HepG2 (cell line): ENCODE measurements around the gene NCF4. TPM values are rescaled to one million over a fixed set of nuclear protein-coding genes. Genes with fewer than 3 reads are reported as not detected.
A peak's percentile ranks its signal among the peaks of the same experiment; 100 is the strongest.

Experiments used
- HNRNPLL ChIP-seq: fragments of 200-400 bp; formaldehyde crosslinking; IDR thresholded peaks from 2 replicates; pipeline ENCODE4 v1.6.1; 2017; ENCODE audit warnings: mild to moderate bottlenecking, low read depth, low read length; ENCODE audit not compliant: poor library complexity, severe bottlenecking
- HOXA9 ChIP-seq: sonication (generic); formaldehyde crosslinking; IDR thresholded peaks from 2 replicates; pipeline ENCODE4 v1.8.1; 2022; ENCODE audit warnings: missing genetic modification reagents, mild to moderate bottlenecking, moderate library complexity, borderline replicate concordance
- KDM5B ChIP-seq: sonication (generic); formaldehyde crosslinking; IDR thresholded peaks from 2 replicates; pipeline ENCODE4 v1.4.0; 2020; ENCODE audit warnings: missing genetic modification reagents, mild to moderate bottlenecking, borderline replicate concordance
- KLF6 ChIP-seq: IDR thresholded peaks from 2 replicates; pipeline ENCODE4 v1.8.0; 2016; ENCODE audit warnings: missing biosample characterization, missing genetic modification reagents
- PRMT3 ChIP-seq: sonication (generic); formaldehyde crosslinking; IDR thresholded peaks from 2 replicates; pipeline ENCODE4 v1.8.1; 2022; ENCODE audit warnings: low read depth, mild to moderate bottlenecking, moderate library complexity, missing genetic modification reagents, borderline replicate concordance
- SAP130 ChIP-seq: IDR thresholded peaks from 2 replicates; pipeline ENCODE4 v1.6.1; 2016; ENCODE audit warnings: low read depth
- SMARCC2 ChIP-seq: fragments of 450-650 bp; IDR thresholded peaks from 2 replicates; pipeline ENCODE4 v1.6.1; 2017; ENCODE audit warnings: antibody characterized with exemption, mild to moderate bottlenecking
- TCF12 ChIP-seq, 2 experiments: fragments of 450-650 bp in 1 of 2; sonication (generic) in 1 of 2; formaldehyde crosslinking in 1 of 2; IDR thresholded peaks; 2 replicates each; pipeline versions ENCODE4 v1.6.1 to v1.8.0; 2017 to 2022; ENCODE audit warnings: antibody characterized with exemption in 1 of 2, mild to moderate bottlenecking in 1 of 2, missing genetic modification reagents in 1 of 2, moderate library complexity in 1 of 2
- ZNF263 ChIP-seq: sonication (generic); formaldehyde crosslinking; IDR thresholded peaks from 2 replicates; pipeline ENCODE4 v1.4.0; 2020; ENCODE audit warnings: missing genetic modification reagents
- ZNF629 ChIP-seq: sonication (generic); formaldehyde crosslinking; conservative IDR thresholded peaks from 2 replicates; pipeline ENCODE4 v1.5.0; 2020; ENCODE audit warnings: missing genetic modification reagents
- ZNF672 ChIP-seq: sonication (generic); formaldehyde crosslinking; IDR thresholded peaks from 2 replicates; pipeline ENCODE4 v1.8.1; 2022; ENCODE audit warnings: missing genetic modification reagents
- ZNF703 ChIP-seq: sonication (generic); formaldehyde crosslinking; IDR thresholded peaks from 2 replicates; pipeline ENCODE4 v1.5.1; 2020; ENCODE audit warnings: missing genetic modification reagents, mild to moderate bottlenecking, moderate library complexity, borderline replicate concordance
- ZNF724P ChIP-seq: sonication (generic); formaldehyde crosslinking; IDR thresholded peaks from 2 replicates; pipeline ENCODE4 v1.8.0; 2022; ENCODE audit warnings: missing genetic modification reagents, borderline replicate concordance
- ZNF75D ChIP-seq: sonication (generic); formaldehyde crosslinking; IDR thresholded peaks from 2 replicates; pipeline ENCODE4 v1.8.1; 2023; ENCODE audit warnings: missing genetic modification reagents, mild to moderate bottlenecking, borderline replicate concordance
- polyA plus RNA-seq, 8 experiments: library from polyadenylated mRNA; depleted of rRNA in 3 of 8; stranded (reverse) in 7 of 8; unstranded in 1 of 8; fragments of >200 nt; fragmentation: Illumina TruSeq in 4 of 8; extraction: Trizol in 4 of 8; gene quantifications; 2 replicates each; pipeline versions ENCODE4 v1.2.1 to v1.2.3, GENCODE V29; 2011 to 2016; ENCODE audit warnings: low read depth in 4 of 8, missing spikeins in 1 of 8, mixed read lengths in 1 of 8; ENCODE audit not compliant: insufficient read depth in 1 of 8
- total RNA-seq, 5 experiments: library from RNA; depleted of rRNA; stranded (reverse); fragments of >200 nt; fragmentation: Illumina TruSeq; extraction: Trizol; gene quantifications; 2 replicates each; pipeline ENCODE4 v1.2.3, GENCODE V29; 2016; ENCODE audit warnings: low read depth in 1 of 5
- TF ChIP-seq, protein P1 (sequence below): sonication (generic); formaldehyde crosslinking; IDR thresholded peaks from 2 replicates; pipeline ENCODE4 v1.5.0; 2020; ENCODE audit warnings: missing genetic modification reagents, mild to moderate bottlenecking, borderline replicate concordance
- TF ChIP-seq, protein P2 (sequence below): sonication (generic); formaldehyde crosslinking; IDR thresholded peaks from 2 replicates; pipeline ENCODE4 v1.5.0; 2020; ENCODE audit warnings: mild to moderate bottlenecking, missing genetic modification reagents, moderate library complexity
- TF ChIP-seq, protein P3 (sequence below): sonication (generic); formaldehyde crosslinking; IDR thresholded peaks from 2 replicates; pipeline ENCODE4 v1.4.0; 2020; ENCODE audit warnings: missing genetic modification reagents, mild to moderate bottlenecking, borderline replicate concordance
- TF ChIP-seq, protein P4 (sequence below): conservative IDR thresholded peaks from 2 replicates; pipeline ENCODE4 v1.6.1; 2018; ENCODE audit warnings: missing genetic modification reagents
- TF ChIP-seq, protein P5 (sequence below): sonication (generic); formaldehyde crosslinking; IDR thresholded peaks from 2 replicates; pipeline ENCODE4 v1.8.1; 2023; ENCODE audit warnings: mild to moderate bottlenecking, moderate library complexity, missing genetic modification reagents

The NCF4 gene
- total and polyA plus RNA-seq, 2 of the 13 experiments (the other 11 are each of a cell fraction or from before 2014, with no cell fraction given) = not detected

DNA sequence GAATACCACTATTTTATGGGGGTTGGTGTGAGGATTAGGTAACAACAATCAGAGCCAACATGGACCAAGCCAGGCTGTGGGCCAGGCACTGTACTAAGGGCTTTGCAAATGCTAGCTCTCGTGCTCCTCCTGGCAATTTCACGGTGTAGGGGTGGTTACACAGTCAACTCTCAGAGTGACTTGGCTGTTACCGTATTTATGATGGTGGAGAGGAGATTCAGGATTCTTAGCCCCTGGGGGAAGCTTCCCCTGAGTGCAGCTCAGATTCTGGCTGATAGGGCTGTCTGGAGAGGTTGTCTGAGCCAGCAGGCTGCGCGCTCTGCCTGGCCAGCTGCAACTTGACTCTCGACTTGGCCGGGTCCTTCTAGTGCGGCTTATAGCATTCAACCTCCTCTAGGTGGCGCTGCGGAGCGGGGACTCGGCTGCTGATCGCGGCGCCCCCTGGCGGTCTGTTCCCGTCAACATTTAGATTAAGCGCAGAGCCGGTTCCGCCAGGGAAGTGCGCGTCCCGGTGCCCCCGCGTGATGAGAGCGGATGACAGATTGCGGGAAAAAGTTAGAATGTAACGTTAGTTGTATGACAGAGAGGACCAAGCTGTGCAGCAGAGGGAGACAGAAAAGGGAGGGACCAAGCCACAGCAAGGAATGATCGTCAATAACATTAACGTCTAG, 4.5 kb upstream of the NCF4 start (continued):
- TF ChIP-seq HOXA9 (CRISPR knock-in tag) (peak; percentile 26; the same call in 1 of the 2 replicates), PRMT3 (CRISPR knock-in tag) (no peak), ZNF263 (CRISPR knock-in tag) (no peak), SMARCC2 (no peak), ZNF724P (CRISPR knock-in tag) (0 out of 2 replicates have a peak, but pooled peaks have one; percentile 30), HNRNPLL (peak; percentile 48), TCF12 (IDR thresholded peaks at IDR 0.05) (no peak), TCF12 (CRISPR knock-in tag; IDR thresholded peaks at IDR 0.05) (no peak), ZNF672 (CRISPR knock-in tag) (no peak), ZNF75D (CRISPR knock-in tag) (no peak), ZNF629 (no peak), KDM5B (CRISPR knock-in tag) (peak; percentile 59; the same call in 1 of the 2 replicates), ZNF703 (CRISPR knock-in tag) (no peak), KLF6 (CRISPR knock-in tag) (peak; percentile 44; the same call in 1 of the 2 replicates), SAP130 (no peak)
- TF ChIP-seq, protein P1, sequence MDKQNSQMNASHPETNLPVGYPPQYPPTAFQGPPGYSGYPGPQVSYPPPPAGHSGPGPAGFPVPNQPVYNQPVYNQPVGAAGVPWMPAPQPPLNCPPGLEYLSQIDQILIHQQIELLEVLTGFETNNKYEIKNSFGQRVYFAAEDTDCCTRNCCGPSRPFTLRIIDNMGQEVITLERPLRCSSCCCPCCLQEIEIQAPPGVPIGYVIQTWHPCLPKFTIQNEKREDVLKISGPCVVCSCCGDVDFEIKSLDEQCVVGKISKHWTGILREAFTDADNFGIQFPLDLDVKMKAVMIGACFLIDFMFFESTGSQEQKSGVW (CRISPR knock-in tag) = no peak
- TF ChIP-seq, protein P2, sequence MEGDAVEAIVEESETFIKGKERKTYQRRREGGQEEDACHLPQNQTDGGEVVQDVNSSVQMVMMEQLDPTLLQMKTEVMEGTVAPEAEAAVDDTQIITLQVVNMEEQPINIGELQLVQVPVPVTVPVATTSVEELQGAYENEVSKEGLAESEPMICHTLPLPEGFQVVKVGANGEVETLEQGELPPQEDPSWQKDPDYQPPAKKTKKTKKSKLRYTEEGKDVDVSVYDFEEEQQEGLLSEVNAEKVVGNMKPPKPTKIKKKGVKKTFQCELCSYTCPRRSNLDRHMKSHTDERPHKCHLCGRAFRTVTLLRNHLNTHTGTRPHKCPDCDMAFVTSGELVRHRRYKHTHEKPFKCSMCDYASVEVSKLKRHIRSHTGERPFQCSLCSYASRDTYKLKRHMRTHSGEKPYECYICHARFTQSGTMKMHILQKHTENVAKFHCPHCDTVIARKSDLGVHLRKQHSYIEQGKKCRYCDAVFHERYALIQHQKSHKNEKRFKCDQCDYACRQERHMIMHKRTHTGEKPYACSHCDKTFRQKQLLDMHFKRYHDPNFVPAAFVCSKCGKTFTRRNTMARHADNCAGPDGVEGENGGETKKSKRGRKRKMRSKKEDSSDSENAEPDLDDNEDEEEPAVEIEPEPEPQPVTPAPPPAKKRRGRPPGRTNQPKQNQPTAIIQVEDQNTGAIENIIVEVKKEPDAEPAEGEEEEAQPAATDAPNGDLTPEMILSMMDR (CRISPR knock-in tag) = peak; percentile 98
- TF ChIP-seq, protein P3, sequence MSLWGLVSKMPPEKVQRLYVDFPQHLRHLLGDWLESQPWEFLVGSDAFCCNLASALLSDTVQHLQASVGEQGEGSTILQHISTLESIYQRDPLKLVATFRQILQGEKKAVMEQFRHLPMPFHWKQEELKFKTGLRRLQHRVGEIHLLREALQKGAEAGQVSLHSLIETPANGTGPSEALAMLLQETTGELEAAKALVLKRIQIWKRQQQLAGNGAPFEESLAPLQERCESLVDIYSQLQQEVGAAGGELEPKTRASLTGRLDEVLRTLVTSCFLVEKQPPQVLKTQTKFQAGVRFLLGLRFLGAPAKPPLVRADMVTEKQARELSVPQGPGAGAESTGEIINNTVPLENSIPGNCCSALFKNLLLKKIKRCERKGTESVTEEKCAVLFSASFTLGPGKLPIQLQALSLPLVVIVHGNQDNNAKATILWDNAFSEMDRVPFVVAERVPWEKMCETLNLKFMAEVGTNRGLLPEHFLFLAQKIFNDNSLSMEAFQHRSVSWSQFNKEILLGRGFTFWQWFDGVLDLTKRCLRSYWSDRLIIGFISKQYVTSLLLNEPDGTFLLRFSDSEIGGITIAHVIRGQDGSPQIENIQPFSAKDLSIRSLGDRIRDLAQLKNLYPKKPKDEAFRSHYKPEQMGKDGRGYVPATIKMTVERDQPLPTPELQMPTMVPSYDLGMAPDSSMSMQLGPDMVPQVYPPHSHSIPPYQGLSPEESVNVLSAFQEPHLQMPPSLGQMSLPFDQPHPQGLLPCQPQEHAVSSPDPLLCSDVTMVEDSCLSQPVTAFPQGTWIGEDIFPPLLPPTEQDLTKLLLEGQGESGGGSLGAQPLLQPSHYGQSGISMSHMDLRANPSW (CRISPR knock-in tag) = no peak
- TF ChIP-seq, protein P4, sequence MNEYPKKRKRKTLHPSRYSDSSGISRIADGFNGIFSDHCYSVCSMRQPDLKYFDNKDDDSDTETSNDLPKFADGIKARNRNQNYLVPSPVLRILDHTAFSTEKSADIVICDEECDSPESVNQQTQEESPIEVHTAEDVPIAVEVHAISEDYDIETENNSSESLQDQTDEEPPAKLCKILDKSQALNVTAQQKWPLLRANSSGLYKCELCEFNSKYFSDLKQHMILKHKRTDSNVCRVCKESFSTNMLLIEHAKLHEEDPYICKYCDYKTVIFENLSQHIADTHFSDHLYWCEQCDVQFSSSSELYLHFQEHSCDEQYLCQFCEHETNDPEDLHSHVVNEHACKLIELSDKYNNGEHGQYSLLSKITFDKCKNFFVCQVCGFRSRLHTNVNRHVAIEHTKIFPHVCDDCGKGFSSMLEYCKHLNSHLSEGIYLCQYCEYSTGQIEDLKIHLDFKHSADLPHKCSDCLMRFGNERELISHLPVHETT (CRISPR knock-in tag) = no peak
- TF ChIP-seq, protein P5, sequence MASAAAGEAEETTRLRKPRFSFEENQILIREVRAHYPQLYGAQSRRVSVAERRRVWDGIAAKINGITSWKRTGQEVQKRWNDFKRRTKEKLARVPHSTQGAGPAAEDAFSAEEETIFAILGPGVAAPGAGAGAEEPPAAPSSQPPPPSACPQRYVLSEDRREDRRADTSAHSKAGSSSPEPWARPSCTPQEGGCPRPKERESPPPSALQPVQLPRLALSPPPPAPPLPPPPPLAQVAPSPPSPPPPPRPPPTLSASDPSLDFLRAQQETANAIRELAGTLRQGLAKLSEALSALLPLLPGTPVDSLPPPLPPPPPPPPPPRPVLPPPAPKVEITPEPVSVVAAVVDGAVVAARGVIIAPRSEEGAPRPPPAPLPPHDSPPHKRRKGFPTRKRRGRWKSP (CRISPR knock-in tag) = no peak
